Measurements from ENCODE around the gene CDH16. TPM values are rescaled to one million over a fixed set of nuclear protein-coding genes. Genes with fewer than 3 reads are reported as not detected.
A peak's percentile ranks its signal among the peaks of the same experiment; 100 is the strongest.

The CDH16 gene
- total and polyA plus RNA-seq, 3 experiments from 2014 or later, result not detected

DNA sequence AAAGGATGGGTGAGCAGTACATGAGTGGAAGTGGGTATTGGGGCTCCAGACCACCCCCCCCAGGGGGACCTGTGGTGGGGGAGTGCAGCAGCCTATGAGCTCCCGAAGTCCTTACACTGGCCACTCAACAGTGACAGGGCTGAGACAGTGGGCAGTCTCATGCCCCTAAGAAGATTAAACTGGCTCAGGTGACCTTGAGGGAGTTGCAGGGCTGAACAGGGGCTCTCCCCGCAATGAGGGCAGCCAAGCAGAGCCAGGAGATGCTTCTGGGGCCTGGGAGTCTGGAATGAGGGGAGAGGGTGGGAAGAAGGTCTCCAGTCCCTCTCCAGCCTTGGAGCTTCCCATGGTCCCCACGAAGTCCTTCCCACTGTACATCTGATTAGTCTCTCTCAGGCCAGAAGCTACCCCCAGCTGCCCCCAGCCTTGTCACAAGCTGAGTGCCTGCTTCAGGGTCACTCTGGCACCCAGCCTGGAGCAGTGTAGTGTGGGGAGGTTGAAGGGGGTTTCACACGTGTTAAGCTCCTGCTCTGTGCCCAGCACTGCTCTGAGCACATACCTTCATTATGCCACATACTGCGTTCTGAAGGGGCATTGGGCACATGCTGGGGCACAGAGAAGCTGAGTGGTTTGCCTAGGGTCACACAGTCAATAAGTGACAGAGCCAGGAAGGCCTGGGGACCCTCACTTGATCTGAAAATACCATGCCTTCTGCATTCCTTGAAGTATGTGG is 1.0 kb upstream of the CDH16 start:
- CTCF ChIA-PET, result interaction anchor here (0.9 kb wide), 1 partner anchor 52 kb away, joined by 3 read pairs; no protein-coding TSS in a partner anchor

GRCh38 chr16:66918355-66918754 is 330 bp downstream of the CDH16 start:
- H3K27ac Mint-ChIP-seq, result no peak overlapping the region

More for the DNA sequence above, 1.0 kb upstream of the CDH16 start:
- no peaks in the 10 kb centered on the region for H3K9me3 ChIP-seq (ENCODE audit: low read length)
- peaks cover 9% of the 10 kb centered on the region for H3K27me3 ChIP-seq (ENCODE audit: insufficient read depth, low read length, poor library complexity, severe bottlenecking)
- H3K36me3 Mint-ChIP-seq, result no peaks in the 10 kb centered on the region
- no peaks in the 10 kb centered on the region for H3K4me1 ChIP-seq (ENCODE audit: insufficient read depth, low read length)
- H3K4me3 ChIP-seq (ENCODE audit: low read length), result no peak overlapping the region
- no peaks in the 10 kb centered on the region for H3K9me3 Mint-ChIP-seq
- no peak overlapping the region for H3K27ac ChIP-seq (ENCODE audit: low read depth, low read length)
- peaks cover 0 to 3% (median 0%) of the 10 kb centered on the region in 3 donors for H3K4me1 Mint-ChIP-seq
- DNase-seq, result no peak
- H3K36me3 ChIP-seq (ENCODE audit: insufficient read depth, low read length), result no peaks in the 10 kb centered on the region
- H3K27ac Mint-ChIP-seq, result no peak overlapping the region
- POLR2A ChIA-PET, result interaction anchor here (0.5 kb wide), 1 partner anchor 483 kb away, joined by 4 read pairs; no protein-coding TSS in a partner anchor
- peaks cover 19 to 29% of the 10 kb centered on the region in 2 donors for H3K27me3 Mint-ChIP-seq
- H3K4me3 Mint-ChIP-seq, result no peak overlapping the region

DNA sequence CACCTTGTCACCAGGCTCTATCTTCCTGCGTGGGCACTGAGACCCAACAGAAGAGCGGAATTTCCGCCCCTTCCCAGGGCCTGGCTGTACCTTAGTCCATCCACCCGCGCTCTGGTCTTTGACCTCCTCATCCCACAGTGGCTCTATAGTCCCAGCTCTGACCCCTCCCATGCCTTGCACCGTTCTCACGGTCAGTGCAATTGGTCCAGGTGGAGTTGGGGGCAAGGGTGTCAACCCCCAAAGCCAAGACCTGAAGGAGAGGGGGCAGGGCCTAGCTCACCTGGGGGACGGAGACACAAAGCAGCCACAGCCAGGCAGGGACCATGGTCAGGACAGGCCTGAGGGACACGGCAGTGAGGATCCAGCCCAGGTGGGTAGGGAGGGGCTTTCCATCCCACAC is 944 bp downstream of the CDH16 start:
- POLR2A ChIA-PET, result no interaction called here
- Mint-ChIP-seq H3K36me3 (no peaks in the 10 kb centered on the region), H3K4me3 (no peak overlapping the region), H3K27ac (no peak overlapping the region), H3K4me1 (no peaks in the 10 kb centered on the region), H3K27me3 (peaks cover 2 to 13% of the 10 kb centered on the region in 2 donors), H3K9me3 (no peaks in the 10 kb centered on the region)
- no peak for DNase-seq
- H3K4me3 ChIP-seq (ENCODE audit: low read length), result no peak overlapping the region
- no peaks in the 10 kb centered on the region for H3K27me3 ChIP-seq (ENCODE audit: insufficient read depth, low read length, poor library complexity, severe bottlenecking)
- H3K27ac ChIP-seq (ENCODE audit: low read depth, low read length), result no peak overlapping the region
- no peaks in the 10 kb centered on the region for H3K4me1 ChIP-seq (ENCODE audit: insufficient read depth, low read length)
- no peaks in the 10 kb centered on the region for H3K9me3 ChIP-seq (ENCODE audit: low read length)
- H3K36me3 ChIP-seq (ENCODE audit: insufficient read depth, low read length), result no peaks in the 10 kb centered on the region
- CTCF ChIA-PET, result no interaction called here

More at GRCh38 chr16:66918355-66918754, 330 bp downstream of the CDH16 start:
- Mint-ChIP-seq H3K27me3 (peaks cover 7 to 18% of the 10 kb centered on the region in 2 donors), H3K4me3 (no peak overlapping the region), H3K36me3 (no peaks in the 10 kb centered on the region), H3K9me3 (no peaks in the 10 kb centered on the region), H3K4me1 (no peaks in the 10 kb centered on the region)
- CTCF ChIA-PET, result no interaction called here
- Histone ChIP-seq H3K27ac (ENCODE audit: low read depth, low read length) (no peak overlapping the region), H3K4me1 (ENCODE audit: insufficient read depth, low read length) (no peaks in the 10 kb centered on the region), H3K9me3 (ENCODE audit: low read length) (no peaks in the 10 kb centered on the region), H3K36me3 (ENCODE audit: insufficient read depth, low read length) (no peaks in the 10 kb centered on the region), H3K27me3 (ENCODE audit: insufficient read depth, low read length, poor library complexity, severe bottlenecking) (no peaks in the 10 kb centered on the region), H3K4me3 (ENCODE audit: low read length) (no peak overlapping the region)
- POLR2A ChIA-PET, result no interaction called here
- no peak for DNase-seq

- Histone ChIP-seq H3K27me3 (ENCODE audit: insufficient read depth, low read length, poor library complexity, severe bottlenecking) (no peaks in the 10 kb centered on the region), H3K36me3 (ENCODE audit: insufficient read depth, low read length) (no peaks in the 10 kb centered on the region), H3K4me3 (ENCODE audit: low read length) (no peak overlapping the region), H3K9me3 (ENCODE audit: low read length) (no peaks in the 10 kb centered on the region), H3K27ac (ENCODE audit: low read depth, low read length) (no peak overlapping the region), H3K4me1 (ENCODE audit: insufficient read depth, low read length) (no peaks in the 10 kb centered on the region)
- ChIA-PET POLR2A (no interaction called here), CTCF (no interaction called here)
- no peaks in the 10 kb centered on the region for H3K36me3 Mint-ChIP-seq
- no peak overlapping the region for H3K27ac Mint-ChIP-seq
- H3K4me3 Mint-ChIP-seq, result no peak overlapping the region
- no peaks in the 10 kb centered on the region for H3K4me1 Mint-ChIP-seq
- H3K27me3 Mint-ChIP-seq, result peaks cover 0 to 12% of the 10 kb centered on the region in 2 donors
- no peaks in the 10 kb centered on the region for H3K9me3 Mint-ChIP-seq
- DNase-seq, result no peak
These were observed 2.2 kb downstream of the CDH16 start for GRCh38 chr16:66916518-66916917.

- Histone ChIP-seq H3K27me3 (ENCODE audit: insufficient read depth, low read length, poor library complexity, severe bottlenecking) (no peaks in the 10 kb centered on the region), H3K9me3 (ENCODE audit: low read length) (no peaks in the 10 kb centered on the region), H3K4me1 (ENCODE audit: insufficient read depth, low read length) (no peaks in the 10 kb centered on the region), H3K36me3 (ENCODE audit: insufficient read depth, low read length) (no peaks in the 10 kb centered on the region), H3K27ac (ENCODE audit: low read depth, low read length) (no peak overlapping the region), H3K4me3 (ENCODE audit: low read length) (no peak overlapping the region)
- DNase-seq, result no peak
- no peak overlapping the region for H3K4me3 Mint-ChIP-seq
- no peaks in the 10 kb centered on the region for H3K9me3 Mint-ChIP-seq
- POLR2A ChIA-PET, result no interaction called here
- CTCF ChIA-PET, result no interaction called here
- no peak overlapping the region for H3K27ac Mint-ChIP-seq
- no peaks in the 10 kb centered on the region for H3K4me1 Mint-ChIP-seq
- H3K27me3 Mint-ChIP-seq, result peaks cover 1 to 2% of the 10 kb centered on the region in 2 donors
- H3K36me3 Mint-ChIP-seq, result no peaks in the 10 kb centered on the region
These were observed 3.6 kb downstream of the CDH16 start for GRCh38 chr16:66915041-66915440.

DNA sequence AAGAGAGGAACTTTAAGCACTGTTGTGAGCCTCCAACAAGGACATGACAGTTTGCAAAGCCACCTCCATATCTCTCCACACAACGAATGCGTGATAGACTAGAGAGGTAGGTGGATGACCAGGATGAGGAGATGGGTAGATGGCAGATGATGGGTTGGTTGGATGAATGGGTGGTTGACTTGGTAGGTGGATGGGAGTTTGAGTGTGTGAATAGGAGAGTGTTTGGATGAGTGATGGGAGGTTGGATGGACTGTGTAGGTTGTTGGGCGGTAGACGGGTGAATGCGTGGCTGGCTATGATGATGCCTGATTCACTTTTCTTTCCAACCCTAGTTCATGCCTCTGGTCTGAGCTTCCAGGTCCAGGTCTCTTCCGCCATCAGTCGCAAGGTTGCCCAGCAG is 4.1 kb downstream of the CDH16 start:
- H3K4me3 ChIP-seq (ENCODE audit: low read length), result no peak overlapping the region
- no peaks in the 10 kb centered on the region for H3K4me1 ChIP-seq (ENCODE audit: insufficient read depth, low read length)
- Mint-ChIP-seq H3K36me3 (no peaks in the 10 kb centered on the region), H3K9me3 (no peaks in the 10 kb centered on the region), H3K27ac (peak overlapping the region in 2 of 8 donors; percentile 13 to 70), H3K4me3 (no peak overlapping the region), H3K4me1 (no peaks in the 10 kb centered on the region), H3K27me3 (peaks cover 0 to 1% of the 10 kb centered on the region in 2 donors)
- no peak for DNase-seq
- ChIA-PET CTCF (no interaction called here), POLR2A (no interaction called here)
- no peaks in the 10 kb centered on the region for H3K9me3 ChIP-seq (ENCODE audit: low read length)
- H3K36me3 ChIP-seq (ENCODE audit: insufficient read depth, low read length), result no peaks in the 10 kb centered on the region
- H3K27ac ChIP-seq (ENCODE audit: low read depth, low read length), result no peak overlapping the region
- no peaks in the 10 kb centered on the region for H3K27me3 ChIP-seq (ENCODE audit: insufficient read depth, low read length, poor library complexity, severe bottlenecking)

DNA sequence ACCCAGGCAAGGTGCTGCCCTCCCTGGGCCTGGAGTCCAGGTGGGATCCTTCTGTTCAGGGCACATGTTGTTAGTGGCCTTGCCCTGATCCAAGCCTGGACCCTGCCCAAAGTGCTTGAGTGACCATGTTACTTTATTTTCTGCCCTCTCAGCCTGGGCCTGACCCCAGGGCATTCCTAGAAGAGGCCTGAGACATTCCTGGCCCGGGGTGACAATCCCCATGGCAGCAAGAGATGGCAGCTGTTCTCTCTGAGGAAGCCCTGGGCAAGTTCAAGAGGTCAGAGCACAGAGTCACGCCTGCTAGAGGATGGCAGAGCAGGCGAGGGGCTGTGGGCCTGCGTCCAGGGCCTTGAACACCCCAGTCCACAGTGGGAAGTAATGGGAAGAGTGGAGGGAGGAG is 5.0 kb downstream of the CDH16 start:
- H3K27me3 ChIP-seq (ENCODE audit: insufficient read depth, low read length, poor library complexity, severe bottlenecking), result no peaks in the 10 kb centered on the region
- H3K4me3 ChIP-seq (ENCODE audit: low read length), result no peak overlapping the region
- no peaks in the 10 kb centered on the region for H3K4me1 Mint-ChIP-seq
- no peaks in the 10 kb centered on the region for H3K9me3 Mint-ChIP-seq
- no peak for DNase-seq
- no peak overlapping the region for H3K27ac Mint-ChIP-seq
- POLR2A ChIA-PET, result no interaction called here
- no peaks in the 10 kb centered on the region for H3K9me3 ChIP-seq (ENCODE audit: low read length)
- H3K36me3 ChIP-seq (ENCODE audit: insufficient read depth, low read length), result no peaks in the 10 kb centered on the region
- no peaks in the 10 kb centered on the region for H3K4me1 ChIP-seq (ENCODE audit: insufficient read depth, low read length)
- peaks cover 0 to 1% of the 10 kb centered on the region in 2 donors for H3K27me3 Mint-ChIP-seq
- no peak overlapping the region for H3K4me3 Mint-ChIP-seq
- H3K27ac ChIP-seq (ENCODE audit: low read depth, low read length), result no peak overlapping the region
- no peaks in the 10 kb centered on the region for H3K36me3 Mint-ChIP-seq
- CTCF ChIA-PET, result no interaction called here

- Mint-ChIP-seq H3K36me3 (no peaks in the 10 kb centered on the region), H3K27ac (no peak overlapping the region), H3K9me3 (no peaks in the 10 kb centered on the region), H3K4me1 (no peaks in the 10 kb centered on the region), H3K4me3 (no peak overlapping the region), H3K27me3 (peaks cover 0 to 1% of the 10 kb centered on the region in 2 donors)
- no peak for DNase-seq
- Histone ChIP-seq H3K36me3 (ENCODE audit: insufficient read depth, low read length) (no peaks in the 10 kb centered on the region), H3K27ac (ENCODE audit: low read depth, low read length) (no peak overlapping the region), H3K9me3 (ENCODE audit: low read length) (no peaks in the 10 kb centered on the region), H3K4me1 (ENCODE audit: insufficient read depth, low read length) (no peaks in the 10 kb centered on the region), H3K27me3 (ENCODE audit: insufficient read depth, low read length, poor library complexity, severe bottlenecking) (no peaks in the 10 kb centered on the region), H3K4me3 (ENCODE audit: low read length) (no peak overlapping the region)
- ChIA-PET CTCF (no interaction called here), POLR2A (no interaction called here)
These were observed 5.6 kb downstream of the CDH16 start for GRCh38 chr16:66913081-66913480.
